Thoracic aorta (tissue), 2 donors: Measurements from ENCODE around the gene GALNT17. TPM values are rescaled to one million over a fixed set of nuclear protein-coding genes. Genes with fewer than 3 reads are reported as not detected.

Experiments used
- ATAC-seq: fragments of 150-250 bp; one replicate; pipeline ENCODE4 v1.8.0; 2017; ENCODE audit warnings: low read depth; ENCODE audit not compliant: insufficient number of reproducible peaks, low FRiP score
- DNase-seq: peaks from one replicate; pipeline ENCODE4 v3.0.0-alpha.2; 2020; ENCODE audit warnings: low spot score
- H3K27ac ChIP-seq, 2 donors: fragments of 200-600 bp; sonication (generic); 1 replicate in 1 of 2; 2 replicates in 1 of 2; pipeline ENCODE4 v1.5.1; 2016; ENCODE audit warnings: mild to moderate bottlenecking in 2 of 2, moderate library complexity in 2 of 2
- H3K27me3 ChIP-seq: fragments of 200-600 bp; sonication (generic); replicated peaks from 2 replicates; pipeline ENCODE4 v1.6.0; 2016; ENCODE audit warnings: mild to moderate bottlenecking; ENCODE audit not compliant: insufficient read depth
- H3K36me3 ChIP-seq: fragments of 200-600 bp; sonication (generic); one replicate; pipeline ENCODE4 v1.5.1; 2016
- H3K4me1 ChIP-seq, 2 donors: fragments of 200-600 bp; sonication (generic); 1 replicate in 1 of 2; 2 replicates in 1 of 2; pipeline versions ENCODE4 v1.5.1 to v1.6.0; 2016; ENCODE audit warnings: low read depth in 2 of 2, mild to moderate bottlenecking in 1 of 2; ENCODE audit not compliant: control insufficient read depth in 1 of 2
- H3K4me3 ChIP-seq: fragments of 200-600 bp; sonication (generic); 2 replicates; pipeline ENCODE4 v1.5.1; 2016; ENCODE audit warnings: mild to moderate bottlenecking
- H3K9me3 ChIP-seq: fragments of 200-600 bp; sonication (generic); 2 replicates; pipeline ENCODE4 v1.5.1; 2016
- total RNA-seq, 2 donors: library from RNA; depleted of rRNA; stranded (reverse); fragments of >200 nt; gene quantifications; one replicate each; pipeline versions ENCODE4 v1.1.0 to v1.2.3, GENCODE V29; 2016
- TF ChIP-seq, protein P1 (sequence below): fragments of 200-600 bp; sonication (generic); IDR thresholded peaks from one replicate; pipeline ENCODE4 v1.5.1; 2019; ENCODE audit warnings: antibody characterized with exemption

The GALNT17 gene
- total RNA-seq = 10 to 100 TPM; 17.6 to 20.8 TPM

DNA sequence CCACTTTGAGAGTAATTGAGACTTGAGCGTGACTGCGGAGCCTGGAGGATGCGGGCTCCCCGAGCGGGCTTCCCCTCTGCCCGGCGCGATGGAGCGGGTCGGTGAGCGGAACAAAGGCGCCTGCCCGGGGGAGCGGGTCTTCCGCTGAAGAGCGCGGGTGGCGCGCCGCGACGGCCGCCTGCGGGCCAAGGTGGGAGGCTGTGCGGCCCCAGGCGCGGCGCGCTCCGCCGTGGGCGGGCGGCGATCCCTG, at the start of gene GALNT17:
TSS of gene GALNT17 (plus strand) at position 18 of the 250 bp plus-strand sequence.
- peak within 1 kb of the TSS; percentile 53 to 63 for H3K27ac ChIP-seq
- no peaks in the 10 kb centered on the region for H3K27me3 ChIP-seq
- H3K9me3 ChIP-seq = no peaks in the 10 kb centered on the region
- TF ChIP-seq, protein P1, sequence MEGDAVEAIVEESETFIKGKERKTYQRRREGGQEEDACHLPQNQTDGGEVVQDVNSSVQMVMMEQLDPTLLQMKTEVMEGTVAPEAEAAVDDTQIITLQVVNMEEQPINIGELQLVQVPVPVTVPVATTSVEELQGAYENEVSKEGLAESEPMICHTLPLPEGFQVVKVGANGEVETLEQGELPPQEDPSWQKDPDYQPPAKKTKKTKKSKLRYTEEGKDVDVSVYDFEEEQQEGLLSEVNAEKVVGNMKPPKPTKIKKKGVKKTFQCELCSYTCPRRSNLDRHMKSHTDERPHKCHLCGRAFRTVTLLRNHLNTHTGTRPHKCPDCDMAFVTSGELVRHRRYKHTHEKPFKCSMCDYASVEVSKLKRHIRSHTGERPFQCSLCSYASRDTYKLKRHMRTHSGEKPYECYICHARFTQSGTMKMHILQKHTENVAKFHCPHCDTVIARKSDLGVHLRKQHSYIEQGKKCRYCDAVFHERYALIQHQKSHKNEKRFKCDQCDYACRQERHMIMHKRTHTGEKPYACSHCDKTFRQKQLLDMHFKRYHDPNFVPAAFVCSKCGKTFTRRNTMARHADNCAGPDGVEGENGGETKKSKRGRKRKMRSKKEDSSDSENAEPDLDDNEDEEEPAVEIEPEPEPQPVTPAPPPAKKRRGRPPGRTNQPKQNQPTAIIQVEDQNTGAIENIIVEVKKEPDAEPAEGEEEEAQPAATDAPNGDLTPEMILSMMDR = no peak
- ATAC-seq (peak; percentile 6), DNase-seq (no peak)
- H3K36me3 ChIP-seq = no peaks in the 10 kb centered on the region
- H3K4me1 ChIP-seq = peaks cover 0 to 13% of the 10 kb centered on the region in 2 donors
- peak within 1 kb of the TSS; percentile 84 for H3K4me3 ChIP-seq

DNA sequence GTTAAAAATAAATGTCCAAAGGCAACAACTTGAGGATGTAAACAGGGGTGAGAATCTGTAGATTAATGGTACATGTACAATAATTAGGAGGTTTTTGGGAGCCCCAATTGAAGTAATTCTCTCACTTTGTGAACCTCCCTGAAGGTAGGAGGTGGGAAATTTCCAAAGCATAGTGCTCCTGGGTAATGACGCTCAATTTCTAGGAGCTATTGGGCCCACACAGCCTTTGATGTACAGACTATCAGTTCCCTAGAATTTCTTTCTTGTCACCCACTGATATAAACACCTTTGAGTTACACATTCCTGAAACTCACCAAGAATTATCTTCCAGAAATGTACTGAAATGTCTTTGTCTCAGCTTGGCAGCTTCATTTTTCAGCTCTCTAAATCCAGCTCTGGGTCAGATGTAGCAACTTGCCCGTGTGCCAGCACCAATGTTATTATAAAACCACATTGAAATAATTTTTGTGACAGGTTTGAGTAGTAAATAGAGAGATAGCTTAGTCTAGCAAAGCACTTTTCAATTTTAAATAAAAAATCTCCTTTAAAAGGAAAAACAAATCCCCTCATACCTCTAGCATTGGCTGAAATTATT, 36.6 kb upstream of the GALNT17 start:
- H3K27ac ChIP-seq = no peak overlapping the region
- DNase-seq (no peak), ATAC-seq (no peak)
- no peaks in the 10 kb centered on the region for H3K36me3 ChIP-seq
- H3K4me1 ChIP-seq = no peaks in the 10 kb centered on the region
- H3K27me3 ChIP-seq = no peaks in the 10 kb centered on the region
- no peak overlapping the region for H3K4me3 ChIP-seq
- TF ChIP-seq, protein P1 = no peak
- H3K9me3 ChIP-seq = peaks cover 3% of the 10 kb centered on the region

DNA sequence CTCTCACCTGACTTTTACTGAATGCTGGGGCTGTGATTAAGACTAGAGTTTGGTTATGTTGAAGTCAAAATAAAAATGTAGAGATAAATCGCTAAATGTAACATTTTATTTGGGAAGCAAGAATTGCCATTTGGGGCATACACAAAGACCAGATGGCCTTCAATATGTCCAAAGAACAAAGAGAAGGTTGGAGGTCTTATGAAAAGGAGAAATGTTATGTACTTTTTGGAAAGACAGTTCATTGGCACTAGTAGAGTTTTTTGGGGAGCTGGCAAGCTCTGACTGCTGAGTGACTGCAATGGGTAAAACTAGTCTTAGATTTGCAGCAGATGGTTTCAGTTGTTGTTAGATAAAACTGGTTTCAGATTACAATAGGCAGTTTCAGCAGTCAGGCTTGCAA, 35.6 kb upstream of the GALNT17 start:
- ATAC-seq = no peak
- Histone ChIP-seq H3K4me3 (no peak overlapping the region), H3K9me3 (peaks cover 3% of the 10 kb centered on the region), H3K27ac (no peak overlapping the region), H3K36me3 (no peaks in the 10 kb centered on the region), H3K27me3 (no peaks in the 10 kb centered on the region), H3K4me1 (no peaks in the 10 kb centered on the region)
- no peak for DNase-seq
- TF ChIP-seq, protein P1 = no peak

DNA sequence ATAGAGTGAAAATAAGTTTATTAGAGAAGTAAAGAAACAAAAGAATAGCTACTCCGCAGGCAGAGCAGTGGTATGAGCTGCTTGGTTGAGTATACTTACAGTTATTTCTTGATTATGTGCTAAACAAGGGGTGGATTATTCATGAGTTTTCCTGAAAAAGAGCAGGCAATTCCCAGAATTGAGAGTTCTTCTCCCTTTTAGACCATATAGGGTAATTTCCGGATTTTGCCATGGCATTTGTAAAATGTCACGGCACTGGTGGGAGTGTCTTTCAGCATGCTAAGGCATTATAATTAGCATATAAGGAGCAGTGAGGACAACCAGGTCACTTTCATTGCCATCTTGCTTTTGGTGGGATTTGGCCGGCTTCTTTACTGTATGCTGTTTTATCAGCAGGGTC, 25.7 kb upstream of the GALNT17 start:
- TF ChIP-seq, protein P1 = no peak
- Histone ChIP-seq H3K4me3 (no peak overlapping the region), H3K27me3 (no peaks in the 10 kb centered on the region), H3K36me3 (no peaks in the 10 kb centered on the region), H3K27ac (no peak overlapping the region), H3K9me3 (no peaks in the 10 kb centered on the region), H3K4me1 (no peaks in the 10 kb centered on the region)
- DNase-seq (no peak), ATAC-seq (no peak)

DNA sequence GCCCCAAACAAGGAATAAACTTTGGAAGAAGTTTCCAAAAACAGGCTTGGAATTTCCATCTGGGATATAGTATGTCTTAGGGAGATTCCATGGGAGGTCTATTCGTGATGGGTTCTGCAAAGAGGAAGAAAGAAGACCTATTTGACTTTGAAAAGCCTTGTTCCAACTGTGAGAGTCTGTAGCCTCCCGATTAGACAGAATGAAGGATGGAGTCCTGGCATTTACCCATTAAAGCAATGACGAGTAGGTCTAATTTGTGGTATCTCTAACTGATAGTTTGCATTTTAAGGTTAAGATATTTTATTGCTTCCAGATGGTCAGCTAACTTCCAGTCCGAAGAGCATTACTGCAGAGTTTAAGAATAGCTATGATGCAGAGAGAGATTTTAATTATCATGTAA, 19.5 kb upstream of the GALNT17 start:
- no peak for ATAC-seq
- peaks cover 7% of the 10 kb centered on the region for H3K9me3 ChIP-seq
- H3K4me3 ChIP-seq = no peak overlapping the region
- no peaks in the 10 kb centered on the region for H3K4me1 ChIP-seq
- no peaks in the 10 kb centered on the region for H3K36me3 ChIP-seq
- no peak for DNase-seq
- H3K27ac ChIP-seq = no peak overlapping the region
- no peaks in the 10 kb centered on the region for H3K27me3 ChIP-seq
- TF ChIP-seq, protein P1 = no peak
